Right lobe of liver (tissue), 6 donors: ENCODE results near the gene ARHGAP23. TPM values are rescaled to one million over a fixed set of nuclear protein-coding genes. Genes with fewer than 3 reads are reported as not detected.
A peak's percentile ranks its signal among the peaks of the same experiment; 100 is the strongest.

Experiments
- ATAC-seq, 4 donors: fragments of 200-7000 bp; cut with Tn5 transposase; one replicate each; pipeline ENCODE4 v1.9.1; 2020; ENCODE audit warnings: mild to moderate bottlenecking in 4 of 4, moderate library complexity in 4 of 4
- DNase-seq, 3 donors: peaks; one replicate each; pipeline ENCODE4 v3.0.0-alpha.2; 2020
- H3K27ac ChIP-seq, 3 donors: fragments of 200-600 bp; one replicate each; pipeline ENCODE4 v1.8.0; 2022
- H3K27me3 ChIP-seq, 2 donors: fragments of 200-600 bp; one replicate each; pipeline ENCODE4 v1.8.0; 2022
- H3K36me3 ChIP-seq, 4 donors: fragments of 200-600 bp; sonication (generic) in 1 of 4; one replicate each; pipeline versions ENCODE4 v1.5.1 to v1.8.0; 2017 to 2022; ENCODE audit warnings: control low read depth in 1 of 4
- H3K4me1 ChIP-seq, 4 donors: fragments of 200-600 bp; sonication (generic) in 1 of 4; one replicate each; pipeline versions ENCODE4 v1.5.1 to v1.8.0; 2017 to 2022; ENCODE audit warnings: control low read depth in 1 of 4
- H3K4me3 ChIP-seq, 3 donors: fragments of 200-600 bp; one replicate each; pipeline ENCODE4 v1.8.0; 2022
- H3K9me3 ChIP-seq, 4 donors: fragments of 200-600 bp; sonication (generic) in 1 of 4; one replicate each; pipeline versions ENCODE4 v1.5.1 to v1.8.0; 2017 to 2022; ENCODE audit warnings: control low read depth in 1 of 4
- POLR2A ChIP-seq: fragments of 450-650 bp; IDR thresholded peaks from one replicate; pipeline ENCODE4 v1.6.1; 2017; ENCODE audit warnings: antibody characterized with exemption, mild to moderate bottlenecking
- WGBS: methylation state at CpG from one replicate; pipeline ENCODE4 v1.1.6; 2018; ENCODE audit warnings: low coverage, low lambda C conversion rate; ENCODE audit not compliant: insufficient coverage; ENCODE audit errors: missing lambda C conversion rate; 5-methylcytosine and 5-hydroxymethylcytosine counted together
- intact Hi-C, 2 donors: fragments of 100-400 bp; cut with DNase I; formaldehyde crosslinking; loops; one replicate each; pipeline versions ENCODE4 v1.11.2 to v1.14.1; 2022
- total RNA-seq, 6 experiments: library from RNA; depleted of rRNA in 2 of 6; stranded (reverse); fragments of >200 nt in 2 of 6; fragmentation: NEBNext Ultra II Directional in 3 of 6; extraction: Animal tissue kit (Norgen Biotek cat#: 25700) in 3 of 6; gene quantifications; one replicate each; pipeline versions ENCODE4 v1.1.0 to v1.2.4, GENCODE V29; 2016 to 2023
- TF ChIP-seq, protein P1 (sequence below), 4 donors: fragments of 200-600 bp in 3 of 4; fragments of 450-650 bp in 1 of 4; IDR thresholded peaks; one replicate each; pipeline versions ENCODE4 v1.5.1 to v1.8.0; 2016 to 2022; ENCODE audit warnings: antibody characterized with exemption in 4 of 4, mild to moderate bottlenecking in 2 of 4
- donor health status: DM: no; HTN: yes; CAD: no.
- donor health status: DM: no; HTN: no; CAD: no.
- donor health status: DM: no; HTN: no; CAD: no.
- donor health status: DM: no; HTN: yes; CAD: no.
- donor health status: DM: no; HTN: yes; CAD: no.

The ARHGAP23 gene
- total RNA-seq, 6 experiments from 2014 or later = 1.4 to 9.5 (median 3.8) TPM

DNA sequence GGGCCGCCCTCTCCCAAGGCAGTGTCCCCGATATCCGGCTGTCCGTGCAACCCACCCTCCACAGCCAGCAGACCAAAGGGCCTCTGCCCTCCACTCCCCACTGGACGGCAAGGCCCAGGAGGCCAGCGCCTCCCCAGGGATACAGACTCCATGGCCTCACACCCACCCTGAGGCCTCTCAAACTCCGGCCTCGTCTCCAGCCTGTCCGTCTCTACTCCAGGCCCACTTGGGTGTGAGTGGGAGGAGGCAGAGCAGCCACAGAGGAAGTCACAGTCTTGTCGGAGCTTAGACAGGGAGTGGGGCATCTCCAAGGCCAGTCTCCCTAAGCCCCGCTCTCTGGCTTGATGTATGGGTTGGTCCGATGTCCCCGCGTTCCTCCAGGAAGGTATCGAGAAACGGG lies 104.2 kb downstream of the ARHGAP23 start:
- TF ChIP-seq, protein P1, sequence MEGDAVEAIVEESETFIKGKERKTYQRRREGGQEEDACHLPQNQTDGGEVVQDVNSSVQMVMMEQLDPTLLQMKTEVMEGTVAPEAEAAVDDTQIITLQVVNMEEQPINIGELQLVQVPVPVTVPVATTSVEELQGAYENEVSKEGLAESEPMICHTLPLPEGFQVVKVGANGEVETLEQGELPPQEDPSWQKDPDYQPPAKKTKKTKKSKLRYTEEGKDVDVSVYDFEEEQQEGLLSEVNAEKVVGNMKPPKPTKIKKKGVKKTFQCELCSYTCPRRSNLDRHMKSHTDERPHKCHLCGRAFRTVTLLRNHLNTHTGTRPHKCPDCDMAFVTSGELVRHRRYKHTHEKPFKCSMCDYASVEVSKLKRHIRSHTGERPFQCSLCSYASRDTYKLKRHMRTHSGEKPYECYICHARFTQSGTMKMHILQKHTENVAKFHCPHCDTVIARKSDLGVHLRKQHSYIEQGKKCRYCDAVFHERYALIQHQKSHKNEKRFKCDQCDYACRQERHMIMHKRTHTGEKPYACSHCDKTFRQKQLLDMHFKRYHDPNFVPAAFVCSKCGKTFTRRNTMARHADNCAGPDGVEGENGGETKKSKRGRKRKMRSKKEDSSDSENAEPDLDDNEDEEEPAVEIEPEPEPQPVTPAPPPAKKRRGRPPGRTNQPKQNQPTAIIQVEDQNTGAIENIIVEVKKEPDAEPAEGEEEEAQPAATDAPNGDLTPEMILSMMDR (IDR thresholded peaks at IDR 0.05) = no peak
- no peak for TF ChIP-seq POLR2A
- ATAC-seq (peak in 2 of 4 donors; percentile 25), DNase-seq (no peak)
- Histone ChIP-seq H3K27me3 (no peaks in the 10 kb centered on the region), H3K4me3 (no peak overlapping the region), H3K27ac (no peak overlapping the region), H3K36me3 (no peaks in the 10 kb centered on the region), H3K4me1 (no peaks in the 10 kb centered on the region), H3K9me3 (no peaks in the 10 kb centered on the region)
- 70% methylated on average over 13 of the region's 16 CpGs for WGBS
- intact Hi-C loops = no loop called here

DNA sequence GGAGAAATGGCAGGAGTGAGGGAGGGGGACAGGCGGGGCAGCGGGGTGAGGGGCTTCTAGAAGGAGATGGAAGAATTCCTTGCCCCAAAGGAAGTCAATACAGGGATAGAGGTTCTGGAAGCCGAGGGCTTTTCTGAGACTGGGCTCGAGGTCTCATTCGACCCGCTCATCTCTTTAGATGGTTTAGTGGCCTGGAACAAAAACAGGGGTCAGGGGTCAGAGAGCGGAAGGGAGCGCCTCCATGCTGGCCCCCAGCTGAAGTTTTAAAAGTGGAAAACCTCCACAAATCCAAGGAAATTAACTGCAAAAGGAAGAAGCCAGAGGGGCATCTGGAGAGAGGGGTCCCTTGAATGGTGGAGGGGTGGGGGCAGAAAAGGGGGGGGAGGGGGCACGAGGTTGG lies 105.0 kb downstream of the ARHGAP23 start:
- DNase-seq (no peak), ATAC-seq (no peak)
- intact Hi-C loops = no loop called here

DNA sequence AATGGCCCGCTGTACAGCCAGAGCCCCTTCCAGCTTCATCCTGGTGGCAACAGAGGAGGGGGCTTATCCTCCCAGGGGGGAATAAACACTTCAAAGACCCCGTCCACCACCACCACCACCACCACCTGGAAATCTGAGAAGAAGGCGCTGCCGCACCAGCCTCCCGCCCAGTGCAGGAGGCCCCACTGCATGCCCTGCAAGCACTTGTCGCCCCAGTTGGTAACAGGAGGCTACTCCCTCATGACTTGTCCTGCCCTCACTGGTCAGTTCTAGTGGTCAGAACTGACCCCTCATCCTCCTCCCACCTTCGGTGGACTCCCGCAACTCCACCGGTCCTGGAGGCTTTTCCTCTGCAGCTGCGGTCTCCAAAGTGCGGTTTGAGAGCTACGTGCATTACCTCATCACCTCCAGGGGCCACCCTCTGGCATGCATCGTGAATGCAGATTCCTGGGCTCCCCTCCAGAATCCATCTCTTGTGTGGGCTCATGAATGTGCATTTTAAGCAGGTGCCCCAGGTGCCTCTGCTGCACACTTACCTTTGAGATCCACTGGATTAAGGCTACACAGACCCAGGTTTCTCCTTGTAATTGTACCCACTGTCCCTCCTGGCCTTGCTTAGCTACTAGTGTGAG lies 105.7 kb downstream of the ARHGAP23 start:
- Histone ChIP-seq H3K27ac (no peak overlapping the region), H3K36me3 (no peaks in the 10 kb centered on the region), H3K4me3 (no peak overlapping the region), H3K4me1 (no peaks in the 10 kb centered on the region), H3K27me3 (no peaks in the 10 kb centered on the region), H3K9me3 (no peaks in the 10 kb centered on the region)
- intact Hi-C loops = no loop called here
- no peak for TF ChIP-seq POLR2A
- TF ChIP-seq, protein P1 (IDR thresholded peaks at IDR 0.05) = no peak
- WGBS = 54% methylated on average over 4 of the region's 13 CpGs
- DNase-seq = peak in 1 of 3 donors; percentile 26
- ATAC-seq = peak in 3 of 4 donors; percentile 17 to 39 (median 25)

More for the DNA sequence above, 105.0 kb downstream of the ARHGAP23 start:
- no peak for TF ChIP-seq POLR2A
- TF ChIP-seq, protein P1 (IDR thresholded peaks at IDR 0.05) = no peak
- WGBS = 61% methylated on average over 9 of the region's 9 CpGs
- Histone ChIP-seq H3K9me3 (no peaks in the 10 kb centered on the region), H3K4me1 (no peaks in the 10 kb centered on the region), H3K27me3 (no peaks in the 10 kb centered on the region), H3K27ac (no peak overlapping the region), H3K4me3 (no peak overlapping the region), H3K36me3 (no peaks in the 10 kb centered on the region)

DNA sequence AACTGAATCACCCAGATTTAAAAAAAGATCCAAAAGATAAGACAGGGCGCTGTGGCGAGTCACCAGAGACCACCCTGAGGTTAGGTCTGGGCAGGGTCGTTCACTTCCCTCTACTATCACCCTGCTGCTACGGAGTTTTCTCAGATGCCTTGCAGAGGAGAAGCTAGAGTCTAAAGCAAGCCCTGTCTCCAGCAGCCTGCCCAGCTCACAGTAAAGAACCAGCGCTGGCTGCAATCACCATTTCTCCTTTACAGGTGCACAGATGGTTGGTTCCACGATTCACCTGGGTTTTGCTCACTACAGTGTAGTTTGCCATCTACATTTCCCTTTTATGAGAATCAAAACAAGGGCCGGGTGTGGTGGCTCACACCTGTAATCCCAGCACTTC lies 106.2 kb downstream of the ARHGAP23 start:
- intact Hi-C loops = no loop called here
- no peak for DNase-seq

More for the DNA sequence above, 106.2 kb downstream of the ARHGAP23 start:
- Histone ChIP-seq H3K4me1 (no peaks in the 10 kb centered on the region), H3K36me3 (no peaks in the 10 kb centered on the region), H3K27me3 (no peaks in the 10 kb centered on the region), H3K9me3 (no peaks in the 10 kb centered on the region), H3K27ac (no peak overlapping the region), H3K4me3 (no peak overlapping the region)
- WGBS = 54% methylated on average over 3 of the region's 7 CpGs
- peak in 1 of 4 donors; percentile 15 for ATAC-seq
- TF ChIP-seq, protein P1 (IDR thresholded peaks at IDR 0.05) = no peak
- no peak for TF ChIP-seq POLR2A
